Renal cortex interstitium (tissue), 11 donors: Measurements from ENCODE around the gene RNH1. TPM values are rescaled to one million over a fixed set of nuclear protein-coding genes. Genes with fewer than 3 reads are reported as not detected.

Experiments used
- DNase-seq, 11 donors: peaks; one replicate each; pipeline ENCODE4 v3.0.0-alpha.2; 2013; ENCODE audit warnings: low read depth in 9 of 11, low spot score in 4 of 11; ENCODE audit errors: extremely low read depth in 1 of 11
- polyA plus RNA-seq, 3 donors: library from polyadenylated mRNA; unstranded; fragments of 120-200 nt; gene quantifications; one replicate each; pipeline ENCODE4 v1.2.1, GENCODE V29; 2013; ENCODE audit not compliant: insufficient read length in 3 of 3

The RNH1 gene
- polyA plus RNA-seq, 3 donors: 67.3 to 98.3 (median 98.2) TPM

GRCh38 chr11:548700-549603 is 41.9 kb upstream of the RNH1 start:
- DNase-seq: no peak

- no peak for DNase-seq
These were observed 38.1 kb upstream of the RNH1 start for GRCh38 chr11:545171-545570.

- no peak for DNase-seq
These were observed 37.8 kb upstream of the RNH1 start for GRCh38 chr11:544817-545166.

- no peak for DNase-seq
These were observed 34.4 kb upstream of the RNH1 start for GRCh38 chr11:541433-541885.

GRCh38 chr11:540583-541432 is 33.8 kb upstream of the RNH1 start:
- DNase-seq: no peak

- DNase-seq: no peak
These were observed 33.0 kb upstream of the RNH1 start for GRCh38 chr11:539971-540481.

GRCh38 chr11:538431-539051 is 31.5 kb upstream of the RNH1 start:
- no peak for DNase-seq

GRCh38 chr11:537622-538430 is 30.8 kb upstream of the RNH1 start:
- no peak for DNase-seq

GRCh38 chr11:536841-537621 is 30.0 kb upstream of the RNH1 start, which contains the start of gene LRRC56:
Gene LRRC56, plus strand, starts transcription at chr11:537527. Its CDS starts 3,158 bp downstream, at chr11:540685.
- peak in 8 of 11 donors; percentile 52 to 77 (median 68) for DNase-seq

- DNase-seq: peak; percentile 82 to 95 (median 91)
These were observed 28.7 kb upstream of the RNH1 start, which contains the start of gene HRAS for GRCh38 chr11:535519-536454. Gene HRAS, minus strand, starts transcription at chr11:535576.

GRCh38 chr11:535210-535518 is 28.1 kb upstream of the RNH1 start:
- DNase-seq: no peak

- DNase-seq: no peak
These were observed 27.6 kb upstream of the RNH1 start for GRCh38 chr11:534396-535209.

GRCh38 chr11:533586-534395 is 26.7 kb upstream of the RNH1 start:
- no peak for DNase-seq

- DNase-seq: no peak
These were observed 26.0 kb upstream of the RNH1 start for GRCh38 chr11:532986-533585.

- no peak for DNase-seq
These were observed 25.5 kb upstream of the RNH1 start for GRCh38 chr11:532527-532985.
